Parathyroid adenoma (tissue), 2 donors: ENCODE results near the gene PGLYRP1.
A peak's percentile ranks its signal among the peaks of the same experiment; 100 is the strongest.

ENCODE experiments used
- H2AFZ ChIP-seq: fragments of 300-600 bp; sonication (generic); one replicate; pipeline ENCODE4 v1.7.0; 2017; ENCODE audit warnings: antibody characterized with exemption, mild to moderate bottlenecking
- H3K27ac ChIP-seq: fragments of 300-600 bp; sonication (generic); one replicate; pipeline ENCODE4 v1.7.0; 2017
- H3K27me3 ChIP-seq: fragments of 300-600 bp; sonication (generic); one replicate; pipeline ENCODE4 v1.7.0; 2017; ENCODE audit warnings: low read length; ENCODE audit not compliant: control insufficient read depth, insufficient read depth
- H3K36me3 ChIP-seq: fragments of 300-600 bp; sonication (generic); one replicate; pipeline ENCODE4 v1.7.0; 2017; ENCODE audit warnings: low read length; ENCODE audit not compliant: control insufficient read depth, insufficient read depth
- H3K4me1 ChIP-seq: fragments of 300-600 bp; sonication (generic); one replicate; pipeline ENCODE4 v1.7.0; 2017; ENCODE audit warnings: control low read depth
- H3K4me2 ChIP-seq: fragments of 300-600 bp; sonication (generic); one replicate; pipeline ENCODE4 v1.7.0; 2017; ENCODE audit warnings: low read length
- H3K4me3 ChIP-seq: fragments of 300-600 bp; sonication (generic); one replicate; pipeline ENCODE4 v1.7.0; 2017; ENCODE audit warnings: low read depth, low read length
- H3K79me2 ChIP-seq: fragments of 300-600 bp; sonication (generic); one replicate; pipeline ENCODE4 v1.7.0; 2017; ENCODE audit warnings: control low read depth
- H3K9ac ChIP-seq: fragments of 300-600 bp; sonication (generic); one replicate; pipeline ENCODE4 v1.7.0; 2017; ENCODE audit warnings: mild to moderate bottlenecking
- H3K9me3 ChIP-seq: fragments of 300-600 bp; sonication (generic); one replicate; pipeline ENCODE4 v1.7.0; 2017; ENCODE audit warnings: low read length; ENCODE audit not compliant: control insufficient read depth
- TF ChIP-seq, protein P1 (sequence below): fragments of 300-600 bp; sonication (generic); IDR thresholded peaks from one replicate; pipeline ENCODE4 v1.7.0; 2017; ENCODE audit warnings: antibody characterized with exemption, mild to moderate bottlenecking
- donor health status: primary hyperparathyroidism.

Gene PGLYRP1

GRCh38 chr19:46019270-46019669 is 3.6 kb downstream of the PGLYRP1 start:
- TF ChIP-seq, protein P1, sequence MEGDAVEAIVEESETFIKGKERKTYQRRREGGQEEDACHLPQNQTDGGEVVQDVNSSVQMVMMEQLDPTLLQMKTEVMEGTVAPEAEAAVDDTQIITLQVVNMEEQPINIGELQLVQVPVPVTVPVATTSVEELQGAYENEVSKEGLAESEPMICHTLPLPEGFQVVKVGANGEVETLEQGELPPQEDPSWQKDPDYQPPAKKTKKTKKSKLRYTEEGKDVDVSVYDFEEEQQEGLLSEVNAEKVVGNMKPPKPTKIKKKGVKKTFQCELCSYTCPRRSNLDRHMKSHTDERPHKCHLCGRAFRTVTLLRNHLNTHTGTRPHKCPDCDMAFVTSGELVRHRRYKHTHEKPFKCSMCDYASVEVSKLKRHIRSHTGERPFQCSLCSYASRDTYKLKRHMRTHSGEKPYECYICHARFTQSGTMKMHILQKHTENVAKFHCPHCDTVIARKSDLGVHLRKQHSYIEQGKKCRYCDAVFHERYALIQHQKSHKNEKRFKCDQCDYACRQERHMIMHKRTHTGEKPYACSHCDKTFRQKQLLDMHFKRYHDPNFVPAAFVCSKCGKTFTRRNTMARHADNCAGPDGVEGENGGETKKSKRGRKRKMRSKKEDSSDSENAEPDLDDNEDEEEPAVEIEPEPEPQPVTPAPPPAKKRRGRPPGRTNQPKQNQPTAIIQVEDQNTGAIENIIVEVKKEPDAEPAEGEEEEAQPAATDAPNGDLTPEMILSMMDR = no peak
- no peak overlapping the region for H3K9ac ChIP-seq
- H3K36me3 ChIP-seq = no peaks in the 10 kb centered on the region
- H3K27me3 ChIP-seq = peaks cover 5% of the 10 kb centered on the region
- H3K4me1 ChIP-seq = peaks cover 12% of the 10 kb centered on the region
- H3K27ac ChIP-seq = no peak overlapping the region
- H2AFZ ChIP-seq = no peak overlapping the region
- H3K4me2 ChIP-seq = no peak overlapping the region
- no peak overlapping the region for H3K4me3 ChIP-seq
- no peaks in the 10 kb centered on the region for H3K79me2 ChIP-seq
- no peaks in the 10 kb centered on the region for H3K9me3 ChIP-seq

GRCh38 chr19:46018729-46019251 is 4.1 kb downstream of the PGLYRP1 start:
- Histone ChIP-seq H3K4me1 (peaks cover 12% of the 10 kb centered on the region), H2AFZ (no peak overlapping the region), H3K4me3 (no peak overlapping the region), H3K27ac (no peak overlapping the region), H3K4me2 (no peak overlapping the region), H3K27me3 (peaks cover 5% of the 10 kb centered on the region), H3K36me3 (no peaks in the 10 kb centered on the region), H3K9me3 (no peaks in the 10 kb centered on the region), H3K9ac (no peak overlapping the region), H3K79me2 (no peaks in the 10 kb centered on the region)
- TF ChIP-seq, protein P1 = no peak

GRCh38 chr19:46017874-46018675 is 4.8 kb downstream of the PGLYRP1 start:
- Histone ChIP-seq H3K79me2 (no peaks in the 10 kb centered on the region), H3K9ac (no peak overlapping the region), H3K4me1 (peaks cover 12% of the 10 kb centered on the region), H3K9me3 (no peaks in the 10 kb centered on the region), H3K27me3 (peaks cover 2% of the 10 kb centered on the region), H3K4me3 (no peak overlapping the region), H3K36me3 (no peaks in the 10 kb centered on the region), H3K27ac (no peak overlapping the region), H3K4me2 (no peak overlapping the region), H2AFZ (no peak overlapping the region)
- TF ChIP-seq, protein P1 = no peak

- TF ChIP-seq, protein P1 = no peak
- no peak overlapping the region for H3K27ac ChIP-seq
- no peak overlapping the region for H3K4me2 ChIP-seq
- peak overlapping the region; percentile 50 for H2AFZ ChIP-seq
- no peaks in the 10 kb centered on the region for H3K36me3 ChIP-seq
- no peaks in the 10 kb centered on the region for H3K27me3 ChIP-seq
- no peak overlapping the region for H3K4me3 ChIP-seq
- H3K9me3 ChIP-seq = no peaks in the 10 kb centered on the region
- no peak overlapping the region for H3K9ac ChIP-seq
- no peaks in the 10 kb centered on the region for H3K79me2 ChIP-seq
- peaks cover 12% of the 10 kb centered on the region for H3K4me1 ChIP-seq
Observed at GRCh38 chr19:46017095-46017429, 5.8 kb downstream of the PGLYRP1 start.
